DMS114 treated with DMSO at 0.1 percent for 48 hours (cell line): ENCODE measurements around the gene ABHD16B.
"Not testable (repeated sequence)": the region's sequence is repeated elsewhere in the genome, so short reads cannot be mapped to it uniquely, and the experiment has no call there.

ENCODE experiments used
- DNase-seq: peaks from one replicate; lab custom pipeline; 2025; ENCODE audit not compliant: unreplicated experiment; lab: John Stamatoyannopoulos, UW

ABHD16B gene

GRCh38 chr20:63834491-63834880 lies 26.8 kb upstream of the ABHD16B start:
- no peak for DNase-seq

- no peak for DNase-seq
These were observed 26.1 kb upstream of the ABHD16B start for GRCh38 chr20:63835021-63835858.

GRCh38 chr20:63836458-63837344 lies 24.6 kb upstream of the ABHD16B start:
- no peak for DNase-seq

GRCh38 chr20:63837479-63837878 lies 23.8 kb upstream of the ABHD16B start:
- no peak for DNase-seq

- no peak for DNase-seq
These were observed 21.7 kb upstream of the ABHD16B start for GRCh38 chr20:63839620-63840019.

GRCh38 chr20:63840405-63840828 lies 20.9 kb upstream of the ABHD16B start:
- no peak for DNase-seq

GRCh38 chr20:63842258-63842657 lies 19.0 kb upstream of the ABHD16B start:
- DNase-seq = no peak

- DNase-seq = no peak
These were observed 18.1 kb upstream of the ABHD16B start for GRCh38 chr20:63843222-63843621.

GRCh38 chr20:63843778-63844177 lies 17.5 kb upstream of the ABHD16B start:
- no peak for DNase-seq

GRCh38 chr20:63844511-63844991 lies 16.7 kb upstream of the ABHD16B start:
- DNase-seq = no peak

- no peak for DNase-seq
These were observed 15.0 kb upstream of the ABHD16B start for GRCh38 chr20:63846128-63846771.

- no peak for DNase-seq
These were observed 14.4 kb upstream of the ABHD16B start for GRCh38 chr20:63846888-63847236.

GRCh38 chr20:63847237-63848002 lies 13.9 kb upstream of the ABHD16B start:
- no peak for DNase-seq

- no peak for DNase-seq
These were observed 13.0 kb upstream of the ABHD16B start for GRCh38 chr20:63848003-63848911.

- DNase-seq = no peak
These were observed 10.4 kb upstream of the ABHD16B start for GRCh38 chr20:63850689-63851547.

GRCh38 chr20:63851548-63851943 lies 9.8 kb upstream of the ABHD16B start:
- DNase-seq = not testable (repeated sequence)

GRCh38 chr20:63853733-63854068 lies 7.6 kb upstream of the ABHD16B start:
- not testable (repeated sequence) for DNase-seq

GRCh38 chr20:63854069-63854765 lies 7.1 kb upstream of the ABHD16B start:
- no peak for DNase-seq
